AG09309 (cell line): Measurements from ENCODE around the gene TEKTIP1.
A peak's percentile ranks its signal among the peaks of the same experiment; 100 is the strongest.

Experiments
- DNase-seq: peaks from one replicate; pipeline ENCODE4 v3.0.0-alpha.2; 2010; ENCODE audit warnings: low read depth
- H3K4me3 ChIP-seq: 2 replicates; pipeline ENCODE4 v1.5.1; 2011; ENCODE audit warnings: mild to moderate bottlenecking, low read depth, low read length, moderate library complexity; ENCODE audit not compliant: control insufficient read depth
- TF ChIP-seq, protein P1 (sequence below): IDR thresholded peaks from 2 replicates; pipeline ENCODE4 v1.5.1; 2011; ENCODE audit warnings: mild to moderate bottlenecking, low read depth, low read length, inconsistent platforms; ENCODE audit not compliant: insufficient read depth, control insufficient read depth; ENCODE audit errors: missing control alignments

The TEKTIP1 gene

DNA sequence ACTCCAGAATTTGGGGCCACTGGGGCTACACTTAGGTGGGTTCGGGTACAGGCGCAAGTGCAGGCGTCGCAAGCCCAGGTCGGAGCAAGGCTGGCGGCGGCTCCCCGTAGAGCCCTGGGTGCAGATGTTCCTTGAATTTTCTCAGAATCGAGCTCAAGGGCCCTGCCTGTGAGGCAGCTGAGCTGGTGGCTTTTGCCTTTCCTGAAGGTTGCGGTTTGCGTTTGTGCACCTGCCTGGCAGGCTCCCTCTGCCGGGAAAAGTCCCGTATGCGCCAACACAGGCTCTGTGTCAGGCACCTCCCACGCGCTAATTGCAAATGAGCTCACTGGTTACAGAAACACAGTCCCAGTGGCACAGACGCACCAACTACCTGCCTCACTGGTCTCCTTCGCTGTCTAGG is 44.4 kb upstream of the TEKTIP1 start:
- DNase-seq: no peak
- H3K4me3 ChIP-seq: no peak overlapping the region
- TF ChIP-seq, protein P1, sequence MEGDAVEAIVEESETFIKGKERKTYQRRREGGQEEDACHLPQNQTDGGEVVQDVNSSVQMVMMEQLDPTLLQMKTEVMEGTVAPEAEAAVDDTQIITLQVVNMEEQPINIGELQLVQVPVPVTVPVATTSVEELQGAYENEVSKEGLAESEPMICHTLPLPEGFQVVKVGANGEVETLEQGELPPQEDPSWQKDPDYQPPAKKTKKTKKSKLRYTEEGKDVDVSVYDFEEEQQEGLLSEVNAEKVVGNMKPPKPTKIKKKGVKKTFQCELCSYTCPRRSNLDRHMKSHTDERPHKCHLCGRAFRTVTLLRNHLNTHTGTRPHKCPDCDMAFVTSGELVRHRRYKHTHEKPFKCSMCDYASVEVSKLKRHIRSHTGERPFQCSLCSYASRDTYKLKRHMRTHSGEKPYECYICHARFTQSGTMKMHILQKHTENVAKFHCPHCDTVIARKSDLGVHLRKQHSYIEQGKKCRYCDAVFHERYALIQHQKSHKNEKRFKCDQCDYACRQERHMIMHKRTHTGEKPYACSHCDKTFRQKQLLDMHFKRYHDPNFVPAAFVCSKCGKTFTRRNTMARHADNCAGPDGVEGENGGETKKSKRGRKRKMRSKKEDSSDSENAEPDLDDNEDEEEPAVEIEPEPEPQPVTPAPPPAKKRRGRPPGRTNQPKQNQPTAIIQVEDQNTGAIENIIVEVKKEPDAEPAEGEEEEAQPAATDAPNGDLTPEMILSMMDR: no peak

DNA sequence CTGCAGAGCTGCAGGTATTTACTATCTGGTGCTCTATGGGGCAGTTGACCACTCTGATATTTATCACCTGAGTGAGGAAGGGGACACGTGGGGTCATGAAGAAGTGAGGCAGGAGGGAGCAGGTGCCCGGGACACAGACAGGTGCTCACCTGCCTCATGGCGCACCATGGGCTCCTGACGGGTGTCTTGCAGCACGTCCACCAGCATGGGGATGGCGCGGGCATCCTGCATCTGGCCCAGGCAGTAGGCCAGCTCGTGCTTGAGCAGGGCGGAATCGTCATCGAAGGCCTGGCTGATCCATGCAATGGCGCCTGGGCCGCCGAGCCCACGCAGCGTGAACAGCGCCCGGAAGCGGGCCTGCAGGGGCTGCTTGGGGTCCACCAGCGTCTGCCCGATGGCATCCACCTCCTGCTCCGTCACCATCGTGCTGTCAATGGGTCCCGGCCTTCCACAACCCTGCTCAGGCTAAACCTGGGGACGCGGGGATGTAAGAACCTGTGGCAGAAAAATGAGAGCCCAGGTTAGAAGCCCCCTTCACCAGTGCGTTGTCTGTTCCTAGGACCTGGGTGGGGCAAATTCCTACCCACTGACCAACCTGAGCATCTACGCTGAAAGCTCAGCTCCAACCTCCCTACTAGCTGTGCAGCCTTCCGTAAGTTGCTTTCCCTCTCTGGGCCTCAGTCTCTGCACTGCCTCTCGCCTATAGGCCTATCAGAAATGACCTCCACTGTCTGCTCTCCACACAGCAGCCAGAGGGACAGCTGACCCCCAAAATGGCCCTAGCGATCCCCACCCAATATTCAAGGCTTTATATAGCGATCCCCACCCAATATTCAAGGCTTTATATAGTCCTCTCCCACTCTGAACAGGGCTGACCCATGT is 42.3 kb upstream of the TEKTIP1 start:
- DNase-seq: no peak
- H3K4me3 ChIP-seq: no peak overlapping the region
- TF ChIP-seq, protein P1: no peak

DNA sequence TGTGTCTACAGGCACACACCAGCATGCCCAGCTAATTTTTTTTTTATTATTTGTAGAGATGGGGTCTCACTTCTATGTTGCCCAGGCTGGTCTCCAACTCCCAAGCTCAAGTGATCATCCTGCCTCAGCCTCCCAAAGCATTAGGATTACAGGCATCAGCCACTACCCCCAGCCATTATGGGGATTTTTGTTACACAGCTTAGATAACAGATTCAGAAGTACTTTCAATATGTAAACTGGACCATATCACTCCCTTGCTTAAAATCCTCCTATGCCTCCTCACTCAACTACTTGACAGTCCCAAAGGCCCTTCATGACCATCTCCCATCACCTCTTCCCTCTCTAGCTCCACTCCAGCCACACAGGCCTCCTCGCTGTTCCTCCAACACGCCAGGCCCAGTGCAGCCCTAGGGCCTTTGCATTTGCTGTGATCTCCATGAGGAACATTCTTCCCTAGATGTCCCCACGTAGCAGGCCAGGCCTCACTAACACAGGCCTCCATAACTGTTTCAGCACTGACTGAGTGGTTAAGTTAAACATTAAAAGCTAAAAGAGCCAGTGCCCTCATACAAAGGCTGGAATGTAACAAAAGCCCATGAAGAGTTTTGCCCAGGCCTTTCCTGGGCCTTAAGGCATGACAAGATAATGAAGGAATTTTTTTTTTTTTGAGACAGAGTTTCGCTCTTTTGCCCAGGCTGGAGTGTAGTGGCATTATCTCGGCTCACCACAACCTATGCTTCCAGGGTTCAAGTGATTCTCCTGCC is 41.0 kb upstream of the TEKTIP1 start:
- H3K4me3 ChIP-seq: no peak overlapping the region
- DNase-seq: no peak
- TF ChIP-seq, protein P1: no peak

DNA sequence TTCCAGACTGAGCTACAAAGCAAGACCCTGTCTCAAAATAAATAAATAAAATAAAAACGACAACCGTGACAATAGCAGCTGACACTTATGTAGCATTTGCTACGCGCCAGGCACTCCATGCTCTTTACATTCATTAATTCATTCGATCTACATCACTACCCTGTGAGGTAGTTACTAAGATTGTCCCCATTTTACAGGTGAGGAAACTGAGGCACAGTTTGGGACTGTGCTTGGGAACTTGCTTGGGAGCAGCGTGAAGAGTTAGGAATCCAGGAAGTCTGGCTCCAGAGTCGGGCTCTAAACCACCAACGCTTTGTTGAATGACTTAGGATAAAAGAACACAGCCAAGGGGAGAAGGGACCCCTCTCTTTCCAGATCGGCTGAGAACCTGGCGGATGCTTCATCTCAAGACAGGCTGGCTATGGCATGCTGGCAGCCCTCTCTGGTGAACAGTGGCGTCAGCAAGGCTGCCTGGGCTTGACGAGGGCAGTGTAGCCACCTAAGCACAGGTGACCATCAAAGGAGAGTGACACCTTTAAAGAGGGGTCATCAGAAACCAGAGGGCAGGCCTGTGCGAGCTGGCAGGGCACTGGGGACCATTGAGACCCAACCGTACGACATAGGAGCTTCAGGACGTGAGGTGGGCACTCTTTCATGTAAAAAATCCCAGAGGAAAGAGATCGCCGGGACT is 39.1 kb upstream of the TEKTIP1 start:
- DNase-seq: no peak
- TF ChIP-seq, protein P1: no peak
- H3K4me3 ChIP-seq: peak overlapping the region; percentile 86

DNA sequence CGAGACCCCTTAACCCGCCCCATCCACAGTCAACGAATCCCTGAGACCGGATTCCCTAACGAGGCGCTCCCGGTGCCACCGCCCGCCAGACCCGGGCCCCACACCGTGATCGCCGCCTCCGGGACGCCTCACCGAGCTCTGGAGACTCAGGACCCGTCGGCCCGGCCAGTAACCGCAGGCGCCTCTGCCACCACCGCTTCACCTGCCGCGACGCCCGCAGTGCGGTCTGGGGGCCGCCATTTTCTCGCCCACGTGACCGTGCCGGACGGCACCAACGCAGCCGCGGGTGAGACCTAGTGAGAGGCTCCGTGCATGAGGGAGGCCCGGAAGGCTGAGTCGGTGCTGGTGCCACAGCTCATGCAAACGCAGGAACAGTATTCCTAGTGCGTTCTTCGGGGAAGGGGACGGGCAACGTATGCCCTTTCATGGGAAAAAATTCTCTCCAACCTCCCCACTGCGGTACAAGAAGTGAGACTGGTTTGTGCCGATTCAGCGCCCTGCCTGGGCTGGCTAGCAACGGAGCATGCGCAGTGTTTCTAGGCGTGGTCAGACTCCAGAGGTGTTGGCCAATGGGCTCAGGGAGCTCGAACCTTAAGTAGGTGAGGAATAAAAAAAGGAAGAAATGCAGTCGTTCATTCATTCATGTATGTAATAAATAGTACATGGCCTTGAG is 38.4 kb upstream of the TEKTIP1 start, which contains the start of gene DOHH:
Gene DOHH (minus strand): TSS at position 246 of the 673 bp plus-strand sequence. CDS start 3,860 bp downstream, outside the sequence.
- TF ChIP-seq, protein P1: no peak
- peak within 1 kb of the TSS; percentile 86 for H3K4me3 ChIP-seq
- DNase-seq: peak; percentile 84

DNA sequence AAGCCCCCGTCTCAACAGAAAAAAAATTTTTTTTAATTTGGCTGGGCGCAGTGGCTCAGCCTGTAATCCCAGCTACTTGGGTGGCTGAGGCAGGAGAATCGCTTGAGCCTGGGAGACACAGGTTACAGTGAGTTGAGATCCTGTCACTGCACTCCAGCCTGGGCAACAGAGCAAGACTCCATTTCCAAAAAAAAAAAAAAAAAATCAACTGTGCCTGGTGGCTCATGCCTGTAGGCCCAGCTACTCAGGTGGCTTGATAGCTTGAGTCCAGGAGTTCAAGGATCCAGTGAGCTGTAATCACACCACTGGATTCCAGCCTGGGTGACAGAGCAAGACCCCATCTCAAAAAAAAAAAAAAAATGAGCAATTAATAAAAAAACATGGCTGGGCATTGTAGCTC is 37.2 kb upstream of the TEKTIP1 start:
- TF ChIP-seq, protein P1: no peak
- H3K4me3 ChIP-seq: no peak overlapping the region
- no peak for DNase-seq
